NCI-H510A (cell line): ENCODE results near the gene LMBRD1.
"Not testable (repeated sequence)": the region's sequence is repeated elsewhere in the genome, so short reads cannot be mapped to it uniquely, and the experiment has no call there.

ENCODE experiments used
- DNase-seq: peaks from one replicate; lab custom pipeline; 2025; lab: John Stamatoyannopoulos, UW

Gene LMBRD1

DNA sequence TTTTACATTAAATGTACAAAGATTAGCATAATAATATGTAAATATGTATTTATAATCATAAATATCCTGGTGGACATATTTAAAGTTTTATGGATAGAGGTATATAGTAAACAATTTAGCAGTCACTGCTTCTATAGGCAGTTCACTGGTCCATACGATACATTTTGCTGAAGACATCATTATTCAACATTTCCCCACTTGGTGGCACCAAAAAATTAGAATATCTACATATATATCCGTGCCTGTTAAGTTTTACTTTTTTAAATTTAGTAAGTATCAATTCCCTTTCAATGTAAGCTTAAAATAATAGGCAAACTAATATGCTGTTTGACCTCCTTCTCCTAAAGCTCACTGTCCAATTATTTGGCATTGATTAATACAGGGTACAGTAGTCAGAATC, 64.2 kb downstream of the LMBRD1 start:
- DNase-seq: no peak

- DNase-seq: no peak
Observed at GRCh38 chr6:69732045-69732444, 64.8 kb downstream of the LMBRD1 start.

DNA sequence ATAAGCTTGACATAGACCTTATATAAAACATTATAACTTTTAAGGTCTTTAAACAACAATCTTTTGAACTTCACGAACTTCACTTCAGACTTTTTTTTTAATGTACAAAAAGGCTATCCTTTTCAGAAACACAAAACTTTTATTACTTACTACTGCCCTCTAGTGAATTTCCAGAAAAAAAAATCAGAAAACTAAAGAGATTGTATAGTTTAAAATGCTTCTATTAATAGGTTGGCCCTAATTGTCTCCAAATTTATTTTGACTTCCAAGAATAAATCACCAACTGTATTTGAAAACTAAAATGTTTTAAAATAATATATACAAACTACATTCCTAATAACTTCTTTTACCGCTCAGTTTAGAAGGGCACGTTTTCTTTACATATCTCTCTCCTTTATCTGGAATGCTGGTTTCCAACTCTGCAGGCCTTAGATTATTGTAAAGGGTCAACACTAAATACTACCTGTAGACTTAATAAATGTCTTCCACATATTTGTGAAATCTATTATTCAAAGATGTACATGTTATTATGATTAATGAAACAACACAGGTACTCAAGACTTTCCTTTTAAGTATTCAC, 66.8 kb downstream of the LMBRD1 start:
- no peak for DNase-seq

- no peak for DNase-seq
Observed at GRCh38 chr6:69722683-69723082, 74.1 kb downstream of the LMBRD1 start.

DNA sequence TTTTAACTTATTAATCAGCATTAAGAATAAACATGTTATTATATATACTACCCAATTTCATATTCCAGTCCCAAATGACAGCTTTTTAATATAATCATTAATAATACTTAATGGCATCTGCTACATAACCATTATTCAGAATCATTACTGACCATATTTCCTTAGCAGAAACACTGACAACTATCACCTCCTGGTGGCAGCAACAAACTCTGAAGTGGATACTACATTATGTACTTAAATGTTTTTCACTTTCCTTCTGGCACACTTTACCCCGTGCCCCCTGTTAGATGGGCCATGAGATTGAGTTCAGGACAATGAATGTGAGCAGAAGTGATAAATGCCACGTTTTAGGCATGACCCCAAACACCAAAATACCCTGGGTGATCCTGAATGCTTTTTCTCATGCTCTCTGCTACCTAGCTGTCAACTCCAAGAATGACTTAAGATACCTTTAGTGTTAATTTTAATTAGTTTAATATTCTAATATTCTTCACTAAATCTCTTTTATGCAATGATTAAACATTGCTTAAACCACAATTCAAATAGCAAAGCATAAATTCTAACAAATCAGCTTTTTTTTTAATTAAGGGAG, 77.1 kb downstream of the LMBRD1 start:
- DNase-seq: no peak

GRCh38 chr6:69706724-69707123, 90.1 kb downstream of the LMBRD1 start:
- DNase-seq: no peak

- DNase-seq: no peak
Observed at GRCh38 chr6:69705954-69706353, 90.9 kb downstream of the LMBRD1 start.

GRCh38 chr6:69704916-69705315, 91.9 kb downstream of the LMBRD1 start:
- no peak for DNase-seq

DNA sequence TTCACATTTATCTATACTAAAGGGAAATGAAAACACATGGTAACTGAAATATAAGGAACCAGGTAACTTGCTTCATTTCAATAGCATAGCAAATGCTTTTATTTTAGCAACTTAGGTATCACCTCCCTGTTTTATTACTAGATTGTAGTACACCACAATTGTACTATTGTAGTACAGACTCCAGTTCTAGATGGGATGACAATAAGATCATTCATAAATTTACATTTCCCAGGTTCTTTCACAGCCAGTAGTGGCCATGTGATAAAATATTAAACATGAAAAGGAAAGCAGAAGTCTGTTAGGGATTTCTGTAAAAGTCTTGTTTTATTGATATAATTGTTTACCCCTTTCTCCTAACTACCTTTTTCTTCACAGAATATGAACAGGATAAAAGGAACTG, 97.2 kb downstream of the LMBRD1 start:
- DNase-seq: no peak

DNA sequence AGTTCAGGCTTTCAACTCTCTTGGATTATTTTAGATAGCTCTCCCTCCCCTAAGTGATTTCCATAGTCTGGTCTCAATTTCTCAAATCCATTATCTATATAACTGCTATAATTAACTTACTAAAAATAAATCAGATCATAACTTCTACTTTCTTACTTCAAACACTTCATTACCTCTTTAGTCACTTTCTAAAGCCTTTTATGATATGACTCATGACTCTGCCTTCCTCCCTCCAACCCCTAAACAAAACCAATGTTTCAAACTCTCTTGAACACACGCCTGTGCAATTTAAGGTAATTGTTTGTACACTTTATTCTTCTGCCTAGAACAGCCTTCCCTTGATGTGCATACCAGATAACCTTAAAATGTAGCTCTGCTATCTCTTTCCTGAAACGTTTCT, 100.5 kb downstream of the LMBRD1 start:
- no peak for DNase-seq

- DNase-seq: no peak
Observed at GRCh38 chr6:69693762-69694161, 103.0 kb downstream of the LMBRD1 start.

GRCh38 chr6:69690986-69691385, 105.8 kb downstream of the LMBRD1 start:
- no peak for DNase-seq

- no peak for DNase-seq
Observed at GRCh38 chr6:69680302-69680701, 116.5 kb downstream of the LMBRD1 start.

- no peak for DNase-seq
Observed at GRCh38 chr6:69673298-69673697, 123.5 kb downstream of the LMBRD1 start.

DNA sequence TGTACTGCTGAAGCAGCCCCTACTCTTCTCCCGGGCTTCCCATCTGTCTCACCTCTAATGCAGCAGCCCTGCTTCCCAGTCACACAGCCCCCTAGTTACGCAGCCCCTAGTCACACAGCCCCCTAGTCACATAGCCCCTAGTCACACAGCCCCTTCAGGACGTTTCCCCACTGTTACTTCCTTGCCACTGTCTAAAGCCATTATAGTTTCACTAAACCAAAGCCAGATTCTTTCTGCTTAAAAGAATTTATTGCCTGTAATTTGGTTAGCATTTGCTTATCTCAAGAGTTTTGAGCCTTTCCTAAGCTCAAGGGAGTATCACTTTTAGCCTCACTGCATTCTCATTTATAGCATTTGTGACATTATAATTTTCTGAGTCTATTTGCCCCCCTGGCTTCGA, 127.9 kb downstream of the LMBRD1 start:
- DNase-seq: no peak

- not testable (repeated sequence) for DNase-seq
Observed at GRCh38 chr6:69666779-69667178, 130.0 kb downstream of the LMBRD1 start.

GRCh38 chr6:69665437-69665836, 131.4 kb downstream of the LMBRD1 start:
- no peak for DNase-seq

DNA sequence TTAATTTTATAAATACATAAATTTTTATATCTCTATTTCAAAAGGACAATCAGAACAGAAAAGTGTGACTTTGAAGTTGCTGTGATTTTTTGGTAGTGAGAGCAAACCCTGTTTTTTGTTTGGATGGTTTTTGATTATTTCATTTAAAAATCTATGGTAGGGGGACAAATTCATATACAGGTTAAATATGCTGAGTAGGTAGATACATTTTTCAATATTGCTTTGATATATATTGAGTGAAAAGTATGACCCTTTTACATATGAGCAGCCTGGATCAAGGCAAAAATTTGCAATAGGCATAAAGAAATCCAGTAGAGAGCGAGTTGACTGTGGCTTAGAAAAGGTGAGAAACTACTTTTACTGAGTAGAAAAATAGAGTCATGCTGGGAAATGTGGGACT, 132.3 kb downstream of the LMBRD1 start:
- DNase-seq: no peak

GRCh38 chr6:69663215-69663614, 133.6 kb downstream of the LMBRD1 start:
- DNase-seq: no peak

DNA sequence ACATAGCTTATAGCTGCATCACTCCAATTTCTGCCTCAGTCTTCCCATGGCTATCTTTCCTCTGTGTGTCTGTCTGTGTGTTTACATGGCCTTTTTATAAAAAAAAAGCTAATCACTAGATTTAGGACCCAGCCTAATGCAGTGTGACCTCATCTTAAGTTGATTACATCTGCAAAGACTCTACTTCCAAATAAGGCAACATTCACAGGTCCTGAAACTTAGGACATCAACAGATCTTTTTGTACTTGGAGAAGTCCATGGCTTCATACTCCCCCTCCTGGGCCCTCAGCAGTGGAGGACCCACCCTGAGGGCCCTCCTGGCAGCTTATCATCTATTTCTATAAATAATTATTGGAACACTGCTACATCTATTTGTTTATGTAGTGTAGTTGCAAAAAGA, 146.1 kb downstream of the LMBRD1 start:
- DNase-seq: no peak

GRCh38 chr6:69647726-69648125, 149.1 kb downstream of the LMBRD1 start:
- DNase-seq: no peak

- DNase-seq: no peak
Observed at GRCh38 chr6:69643688-69644087, 153.1 kb downstream of the LMBRD1 start.

DNA sequence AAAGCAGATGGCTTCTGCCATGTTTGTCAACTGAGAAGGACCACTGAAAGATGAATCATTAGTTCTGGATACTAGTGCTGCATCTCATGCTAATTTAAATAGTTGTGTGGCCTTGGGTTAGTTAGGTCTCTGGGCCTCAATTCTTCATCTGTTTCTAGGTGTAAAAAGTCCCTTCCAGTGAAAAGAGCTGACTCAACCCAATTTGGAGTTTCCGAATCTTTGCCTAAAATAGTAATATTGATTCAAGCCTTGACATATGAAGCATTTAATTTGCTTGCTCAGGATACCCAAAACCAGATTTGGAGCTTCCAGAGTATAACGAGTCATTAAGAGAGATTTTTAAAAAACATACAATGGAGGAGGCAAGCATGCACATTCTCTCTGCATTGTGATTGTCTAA, 163.9 kb downstream of the LMBRD1 start:
- DNase-seq: no peak
